ENCODE results near the gene CD248. TPM values are rescaled to one million over a fixed set of nuclear protein-coding genes. Genes with fewer than 3 reads are reported as not detected.
A peak's percentile ranks its signal among the peaks of the same experiment; 100 is the strongest.

CD248 gene
- total and polyA plus RNA-seq, 2 donors (not counting 1 experiment from before 2014, with no cell fraction given): 0.40 to 0.96 TPM

DNA sequence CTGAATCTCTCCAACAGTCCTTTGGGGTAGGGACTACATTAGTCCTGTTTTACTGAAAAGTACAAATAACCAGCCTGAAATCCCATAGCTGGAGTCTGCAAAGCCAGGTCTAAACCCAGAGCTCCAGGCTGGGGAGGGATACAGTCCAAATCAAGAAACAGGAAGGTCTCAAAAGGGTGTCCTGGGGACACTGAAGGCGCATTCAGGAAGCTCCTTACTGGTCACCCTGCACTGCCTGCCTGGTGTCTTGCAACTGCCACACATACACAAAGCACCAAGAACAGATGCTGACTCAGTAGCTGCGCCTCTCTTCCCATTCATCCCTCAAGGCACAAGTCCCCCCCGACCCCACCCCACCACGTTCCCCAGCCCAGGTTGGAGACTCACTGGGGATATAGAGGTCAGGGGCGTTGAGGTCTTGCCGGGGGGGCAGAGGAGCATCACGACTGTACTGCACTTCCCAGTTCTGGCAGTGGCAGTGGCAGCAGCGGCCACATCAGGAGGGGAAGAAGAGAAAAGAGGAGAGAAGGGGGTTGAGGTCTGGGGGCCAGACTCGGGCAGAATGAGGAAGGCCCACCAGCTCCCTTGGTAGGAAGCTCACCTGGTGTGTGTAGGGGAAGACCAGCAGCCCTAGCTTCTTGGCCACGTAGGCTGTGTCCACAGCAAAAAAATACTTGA is 29.5 kb downstream of the CD248 start:
- H3K9ac ChIP-seq (ENCODE audit: low read length): no peak overlapping the region
- peak; percentile 36 for DNase-seq

More for the DNA sequence above, 29.5 kb downstream of the CD248 start:
- peaks cover 36 to 48% of the 10 kb centered on the region in 2 donors for H3K4me1 ChIP-seq (ENCODE audit: control insufficient read depth in 2 of 2, insufficient read depth in 2 of 2, low read length in 2 of 2)
- no peak for TF ChIP-seq CTCF (IDR thresholded peaks at IDR 0.05)
- no peak for TF ChIP-seq EZH2 (IDR thresholded peaks at IDR 0.05; ENCODE audit: borderline replicate concordance, insufficient read depth, low read depth, low read length, poor library complexity, severe bottlenecking)
- H3K9me3 ChIP-seq (ENCODE audit: control extremely low read depth in 1 of 3, control insufficient read depth in 2 of 3, insufficient read depth in 1 of 3, low read length in 2 of 3): peaks cover 0 to under 1% (median 0%) of the 10 kb centered on the region in 3 donors
- H2AFZ ChIP-seq (ENCODE audit: insufficient read depth, low read depth, low read length, poor library complexity, severe bottlenecking): no peak overlapping the region
- peaks cover under 1 to 17% (median 7%) of the 10 kb centered on the region in 4 experiments for H3K27me3 ChIP-seq (replicated peaks in 1 of 4; ENCODE audit: control extremely low read depth in 1 of 4, control insufficient read depth in 3 of 4, insufficient read depth in 4 of 4, low read length in 3 of 4)
- peak overlapping the region; percentile 94 for H3K4me2 ChIP-seq (replicated peaks; ENCODE audit: low read depth, low read length, poor library complexity, severe bottlenecking)
- H3K4me3 ChIP-seq (ENCODE audit: control extremely low read depth in 1 of 5, extremely low read depth in 1 of 5, insufficient read depth in 1 of 5, low read depth in 2 of 5, low read length in 4 of 5): no peak overlapping the region
- peaks cover 35% of the 10 kb centered on the region for H3K79me2 ChIP-seq (ENCODE audit: control insufficient read depth, insufficient read depth, low read length)
- Mint-ChIP-seq H3K27me3 (no peaks in the 10 kb centered on the region), H3K4me3 (peak overlapping the region; percentile 72), H3K9me3 (ENCODE audit: insufficient read depth) (no peaks in the 10 kb centered on the region), H3K27ac (peak overlapping the region; percentile 77), H3K4me1 (peaks cover 39% of the 10 kb centered on the region)
- intact Hi-C loops (cut with micrococcal nuclease): loop anchor here (5.0 kb wide), 1 partner anchor 85 kb away; the partner anchor contains the start of gene SLC29A2
- WGBS (ENCODE audit: insufficient coverage): 60% methylated on average over 6 of the region's 10 CpGs
- H3K36me3 ChIP-seq (replicated peaks in 1 of 2; ENCODE audit: control extremely low read depth in 1 of 2, control insufficient read depth in 1 of 2, extremely low read depth in 1 of 2, insufficient read depth in 2 of 2, low read length in 1 of 2): peaks cover 0 to 13% of the 10 kb centered on the region in 2 experiments
- H3K27ac ChIP-seq (ENCODE audit: low read length in 2 of 2): no peak overlapping the region
- peaks cover 26% of the 10 kb centered on the region for H4K20me1 ChIP-seq (ENCODE audit: control insufficient read depth, insufficient read depth, low read length, poor library complexity, severe bottlenecking)
- ChIA-PET CTCF (interaction anchor here (0.5 to 1.0 kb wide), 4 partner anchors 17 to 210 kb away, joined by 3 to 4 read pairs (median 3); partner anchors contain the start of gene RAB1B), POLR2A (interaction anchor here (0.7 kb wide), 1 partner anchor 732 kb away, joined by 7 read pairs; no protein-coding TSS in a partner anchor)
- no peak for ATAC-seq (ENCODE audit: low read depth)
